Heart left ventricle (tissue), 16 donors: Measurements from ENCODE around the gene CCDC191. TPM values are rescaled to one million over a fixed set of nuclear protein-coding genes. Genes with fewer than 3 reads are reported as not detected.

Source experiments
- ATAC-seq, 4 donors: fragments of 200-7000 bp; cut with Tn5 transposase; one replicate each; pipeline ENCODE4 v1.9.1; 2020 to 2022; ENCODE audit warnings: moderate library complexity in 4 of 4, mild to moderate bottlenecking in 3 of 4, moderate number of reproducible peaks in 1 of 4
- DNase-seq, 5 donors: peaks; one replicate each; pipeline ENCODE4 v3.0.0-alpha.2; 2020
- H3K27ac ChIP-seq, 12 donors: fragments of 200-600 bp; sonication (generic) in 4 of 12; one replicate each; pipeline versions ENCODE4 v1.5.0 to v1.8.0; 2016 to 2022; ENCODE audit warnings: mild to moderate bottlenecking in 2 of 12
- H3K27me3 ChIP-seq, 9 donors: fragments of 200-600 bp; sonication (generic) in 2 of 9; one replicate each; pipeline versions ENCODE4 v1.5.1 to v1.8.0; 2016 to 2022; ENCODE audit warnings: mild to moderate bottlenecking in 3 of 9
- H3K36me3 ChIP-seq, 9 donors: fragments of 200-600 bp; sonication (generic) in 2 of 9; one replicate each; pipeline versions ENCODE4 v1.5.0 to v1.8.0; 2018 to 2022; ENCODE audit warnings: mild to moderate bottlenecking in 2 of 9
- H3K4me1 ChIP-seq, 12 donors: fragments of 200-600 bp; sonication (generic) in 4 of 12; one replicate each; pipeline versions ENCODE4 v1.5.0 to v1.8.0; 2016 to 2022; ENCODE audit warnings: mild to moderate bottlenecking in 3 of 12
- H3K4me3 ChIP-seq, 12 donors: fragments of 200-600 bp; sonication (generic) in 4 of 12; one replicate each; pipeline versions ENCODE4 v1.5.0 to v1.8.0; 2017 to 2022; ENCODE audit warnings: mild to moderate bottlenecking in 9 of 12, moderate library complexity in 4 of 12
- H3K9me3 ChIP-seq, 12 donors: fragments of 200-600 bp; sonication (generic) in 4 of 12; one replicate each; pipeline versions ENCODE4 v1.5.0 to v1.8.0; 2016 to 2022; ENCODE audit warnings: mild to moderate bottlenecking in 1 of 12
- CTCF ChIP-seq, 12 donors: fragments of 200-600 bp; sonication (generic) in 4 of 12; IDR thresholded peaks; one replicate each; pipeline versions ENCODE4 v1.5.0 to v1.8.0; 2018 to 2022; ENCODE audit warnings: antibody characterized with exemption in 12 of 12, mild to moderate bottlenecking in 5 of 12
- POLR2A ChIP-seq, 2 donors: fragments of 450-650 bp; IDR thresholded peaks; one replicate each; pipeline ENCODE4 v1.6.1; 2017; ENCODE audit warnings: antibody characterized with exemption in 2 of 2, mild to moderate bottlenecking in 2 of 2, moderate library complexity in 2 of 2
- WGBS, 4 donors: extraction: QIAGEN DNeasy Blood & Tissue Kit in 2 of 4; methylation state at CpG; one replicate each; pipeline versions ENCODE4 v1.1.5 to v1.1.7; 2013 to 2018; 5-methylcytosine and 5-hydroxymethylcytosine counted together
- intact Hi-C, 10 donors: fragments of 100-400 bp; cut with DNase I; formaldehyde crosslinking; loops; one replicate each; pipeline versions ENCODE4 v1.11.1 to v1.14.2; 2022
- polyA plus RNA-seq, 2 donors: library from polyadenylated mRNA; stranded (reverse); fragments of 200-250 nt; gene quantifications; one replicate each; pipeline ENCODE4 v1.2.3, GENCODE V29; 2013
- total RNA-seq, 9 donors: library from RNA; depleted of rRNA in 2 of 9; stranded (reverse); fragments of >200 nt in 2 of 9; fragmentation: NEBNext Ultra II Directional in 3 of 9; extraction: Animal tissue kit (Norgen Biotek cat#: 25700) in 3 of 9; gene quantifications; one replicate each; pipeline versions ENCODE4 v1.1.0 to v1.2.4, GENCODE V29; 2016 to 2023
- donor health status: ischemic (EF 13 %, LVEDD 7.1; RV severe dilation, severe dysfunction).
- donor health status: healthy with polysubstance abuse.
- donor health status: DM: no; HTN: yes; CAD: no.
- donor health status: DM: no; HTN: no; CAD: no.
- donor health status: ischemic (EF 25% LVEDD 6.9; RV normal size, moderate dysfunction).
- donor health status: ischemic (EF 25% LVEDD 5.7; RV mildly dilated, moderate dysfunction).
- donor health status: healthy.
- donor health status: DM: yes; HTN: yes; CAD: no.
- donor health status: ischemic (EF 35%, LVEDD 5.7; RV mildly dilated, moderate dysfunction).
- donor health status: nonischemic (EF 11% LVEDD 7.7; RV severe dilation, severe dysfunction).
- donor health status: DM: yes; HTN: yes; CAD: no.
- donor health status: PGD.
- donor health status: ischemic (EF 29% LVEDD 5.4; RV normal size, mild dysfunction).
- donor health status: nonischemic (EF 23%, LVEDD 6.1; RV moderate dilation, normal function).

CCDC191 gene
- total and polyA plus RNA-seq, 11 donors, result 0.38 to 3.2 (median 1.0) TPM

- ATAC-seq (no peak), DNase-seq (no peak)
- peaks cover 0 to 83% (median 67%) of the 10 kb centered on the region in 9 donors for H3K36me3 ChIP-seq
- no peaks in the 10 kb centered on the region for H3K27me3 ChIP-seq
- TF ChIP-seq CTCF (IDR thresholded peaks at IDR 0.05) (no peak), POLR2A (IDR thresholded peaks at IDR 0.05) (no peak)
- no peaks in the 10 kb centered on the region for H3K9me3 ChIP-seq
- H3K27ac ChIP-seq, result no peak overlapping the region
- intact Hi-C loops, result no loop called here
- 91 to 97% (median 96%) methylated on average over 4 of the region's 4 CpGs for WGBS, 4 donors
- H3K4me1 ChIP-seq, result no peaks in the 10 kb centered on the region
- no peak overlapping the region for H3K4me3 ChIP-seq
These were observed 11.5 kb upstream of the CCDC191 start for GRCh38 chr3:114067804-114068203.

DNA sequence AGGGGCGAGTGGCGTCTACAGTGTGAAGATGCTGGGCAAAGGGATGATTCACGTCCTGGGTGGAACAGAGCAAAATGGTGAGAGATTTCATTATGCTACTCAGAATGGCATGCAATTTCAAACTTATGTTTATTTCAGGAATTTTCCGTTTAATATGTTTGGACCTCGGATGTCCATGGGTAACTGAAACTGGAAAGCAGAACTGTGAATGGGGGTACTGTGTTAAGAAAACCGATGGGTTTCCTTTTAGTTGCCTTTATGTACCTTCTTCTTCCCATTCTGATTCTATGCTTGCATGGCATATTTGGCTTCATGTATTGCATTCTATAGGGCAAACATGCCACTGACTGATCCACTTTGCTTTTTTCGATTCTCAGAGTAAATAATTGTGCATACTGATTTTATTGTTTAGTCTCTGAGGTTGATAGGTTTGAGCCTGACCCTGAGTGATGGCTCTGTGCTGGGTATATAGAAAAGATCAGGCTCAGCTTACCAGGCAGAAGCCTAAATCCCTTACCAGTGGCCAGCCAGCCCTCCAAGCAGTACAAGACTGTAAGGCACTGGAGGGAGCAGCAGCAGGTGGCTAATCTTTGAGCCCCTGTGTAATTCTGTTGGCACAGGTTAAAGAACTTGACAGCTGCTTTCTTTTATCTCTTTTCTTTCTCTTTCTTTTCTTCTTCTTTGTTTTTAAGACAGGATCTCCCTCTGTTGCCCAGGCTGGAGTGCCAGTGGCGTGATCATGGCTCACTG, 4.8 kb upstream of the CCDC191 start:
- Histone ChIP-seq H3K36me3 (peaks cover 0 to 19% (median 10%) of the 10 kb centered on the region in 9 donors), H3K27ac (no peak overlapping the region), H3K4me3 (no peak overlapping the region), H3K9me3 (no peaks in the 10 kb centered on the region), H3K4me1 (peaks cover 0 to 20% (median 11%) of the 10 kb centered on the region in 12 donors), H3K27me3 (no peaks in the 10 kb centered on the region)
- intact Hi-C loops, result no loop called here
- DNase-seq, result no peak
- no peak for ATAC-seq
- 94 to 95% (median 95%) methylated on average over 8 of the region's 8 CpGs for WGBS, 4 donors
- TF ChIP-seq POLR2A (IDR thresholded peaks at IDR 0.05) (no peak), CTCF (IDR thresholded peaks at IDR 0.05) (no peak)

GRCh38 chr3:114058646-114059045, 2.3 kb upstream of the CCDC191 start:
- DNase-seq (no peak), ATAC-seq (no peak)
- no peak overlapping the region for H3K27ac ChIP-seq
- H3K4me3 ChIP-seq, result no peak overlapping the region
- TF ChIP-seq POLR2A (IDR thresholded peaks at IDR 0.05) (no peak), CTCF (IDR thresholded peaks at IDR 0.05) (no peak)
- H3K9me3 ChIP-seq, result no peaks in the 10 kb centered on the region
- H3K27me3 ChIP-seq, result no peaks in the 10 kb centered on the region
- 88 to 94% (median 91%) methylated on average over 8 of the region's 8 CpGs for WGBS, 4 donors
- H3K4me1 ChIP-seq, result peaks cover 0 to 28% (median 15%) of the 10 kb centered on the region in 12 donors
- peaks cover 0 to 7% (median 0%) of the 10 kb centered on the region in 9 donors for H3K36me3 ChIP-seq
- intact Hi-C loops, result loop anchor here in 7 of 10 donors (5.0 to 10.0 kb wide), 5 partner anchors 94 to 321 kb away; partner anchors contain the start of genes ATP6V1A (in 3 of the 7), NAA50 (in 3 of the 7) and ZDHHC23 (in 1 of the 7)

- WGBS, 4 donors, result 0% methylated on average over 8 of the region's 8 CpGs
- Histone ChIP-seq H3K4me3 (peak overlapping the region; percentile 46 to 92 (median 75)), H3K27ac (peak overlapping the region in 11 of 12 donors; percentile 19 to 88 (median 80)), H3K27me3 (no peaks in the 10 kb centered on the region), H3K9me3 (no peaks in the 10 kb centered on the region), H3K4me1 (peaks cover 0 to 28% (median 15%) of the 10 kb centered on the region in 12 donors), H3K36me3 (peaks cover 0 to 7% (median 0%) of the 10 kb centered on the region in 9 donors)
- ATAC-seq, result peak in 1 of 4 donors; percentile 1
- intact Hi-C loops, result loop anchor here in 7 of 10 donors (2.0 to 10.0 kb wide), 7 partner anchors 66 to 320 kb away; partner anchors contain the start of genes ATP6V1A (in 4 of the 7), NAA50 (in 4 of the 7) and ZDHHC23 (in 1 of the 7)
- peak in 1 of 5 donors; percentile 19 for DNase-seq
- TF ChIP-seq CTCF (IDR thresholded peaks at IDR 0.05), result no peak
- no peak for TF ChIP-seq POLR2A (IDR thresholded peaks at IDR 0.05)
These were observed 653 bp upstream of the CCDC191 start for GRCh38 chr3:114057011-114057347.
